ENCODE results near the gene UNG.
A peak's percentile ranks its signal among the peaks of the same experiment; 100 is the strongest.

Gene UNG

GRCh38 chr12:109088818-109089217, 8.6 kb upstream of the UNG start:
- H3K4me3 ChIP-seq (ENCODE audit: low read depth, low read length): no peak overlapping the region
- no peak for DNase-seq (ENCODE audit: low read depth)
- TF ChIP-seq CTCF (IDR thresholded peaks at IDR 0.05; ENCODE audit: control insufficient read depth, extremely low read depth, insufficient read depth): no peak

- H3K4me3 ChIP-seq (ENCODE audit: low read depth, low read length): no peak overlapping the region
- no peak for TF ChIP-seq CTCF (IDR thresholded peaks at IDR 0.05; ENCODE audit: control insufficient read depth, extremely low read depth, insufficient read depth)
- DNase-seq (ENCODE audit: low read depth): peak; percentile 50
Measured at GRCh38 chr12:109089683-109090082, 7.7 kb upstream of the UNG start.

- no peak for TF ChIP-seq CTCF (IDR thresholded peaks at IDR 0.05; ENCODE audit: control insufficient read depth, extremely low read depth, insufficient read depth)
- peak overlapping the region; percentile 59 for H3K4me3 ChIP-seq (ENCODE audit: low read depth, low read length)
- DNase-seq (ENCODE audit: low read depth): no peak
Measured at GRCh38 chr12:109092497-109093021, 4.8 kb upstream of the UNG start.

GRCh38 chr12:109093022-109093918, 4.1 kb upstream of the UNG start, which contains the start of gene ALKBH2:
ALKBH2 (minus strand) TSS chr12:109093472; CDS start chr12:109092786, 686 bp downstream.
- peak; percentile 77 for DNase-seq (ENCODE audit: low read depth)
- H3K4me3 ChIP-seq (ENCODE audit: low read depth, low read length): peak within 1 kb of the TSS; percentile 59
- peak; percentile 98 for TF ChIP-seq CTCF (IDR thresholded peaks at IDR 0.05; ENCODE audit: control insufficient read depth, extremely low read depth, insufficient read depth)

- DNase-seq (ENCODE audit: low read depth): no peak
- peak overlapping the region; percentile 87 for H3K4me3 ChIP-seq (ENCODE audit: low read depth, low read length)
- TF ChIP-seq CTCF (IDR thresholded peaks at IDR 0.05; ENCODE audit: control insufficient read depth, extremely low read depth, insufficient read depth): no peak
Measured at GRCh38 chr12:109097140-109097434, 310 bp upstream of the UNG start.

- DNase-seq (ENCODE audit: low read depth): no peak
- no peak for TF ChIP-seq CTCF (IDR thresholded peaks at IDR 0.05; ENCODE audit: control insufficient read depth, extremely low read depth, insufficient read depth)
- H3K4me3 ChIP-seq (ENCODE audit: low read depth, low read length): peak overlapping the region; percentile 87
Measured at GRCh38 chr12:109098183-109098604, 797 bp downstream of the UNG start.

Data from LNCaP clone FGC (cell line).